Epithelial cell of esophagus (primary cell): Measurements from ENCODE around the gene HAND2.

Experiments used
- DNase-seq: peaks from one replicate; pipeline ENCODE4 v3.0.0; 2010; ENCODE audit warnings: low read depth
- H3K4me3 ChIP-seq: 2 replicates; pipeline ENCODE4 v1.5.1; 2011; ENCODE audit warnings: mild to moderate bottlenecking, low read length, control low read depth
- CTCF ChIP-seq: IDR thresholded peaks from 2 replicates; pipeline ENCODE4 v1.5.1; 2011; ENCODE audit warnings: low read depth, mild to moderate bottlenecking, low read length, control low read depth, inconsistent platforms; ENCODE audit not compliant: insufficient read depth; ENCODE audit errors: missing control alignments

Gene HAND2

DNA sequence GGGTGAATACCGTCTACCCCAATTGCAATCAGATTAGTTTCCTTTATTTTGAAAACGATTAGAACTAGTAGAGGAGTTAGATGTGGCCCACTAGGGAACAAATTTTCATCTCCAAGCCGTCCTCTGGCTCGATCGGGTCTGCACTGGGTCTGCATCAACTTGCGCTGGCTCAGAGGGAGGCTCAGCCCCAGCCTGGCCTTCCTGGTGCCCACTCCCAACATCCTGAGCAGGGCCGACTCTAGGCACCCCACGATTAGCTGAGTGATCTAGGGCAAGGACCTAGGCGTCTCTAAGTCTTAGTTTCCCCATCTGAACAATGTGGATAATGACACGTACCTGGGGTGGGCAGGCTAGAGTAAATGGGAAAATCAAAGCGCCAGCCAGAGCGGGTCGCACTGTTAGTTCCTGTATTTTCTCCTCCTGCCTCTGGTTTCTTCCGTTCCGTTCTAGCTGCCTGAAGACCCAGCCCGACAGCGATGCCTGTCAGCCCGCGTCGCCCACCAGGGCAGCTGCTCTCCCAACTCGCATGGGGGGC lies 7.7 kb upstream of the HAND2 start:
- H3K4me3 ChIP-seq = no peak overlapping the region
- TF ChIP-seq CTCF = no peak
- no peak for DNase-seq

- TF ChIP-seq CTCF = no peak
- H3K4me3 ChIP-seq = no peak overlapping the region
- DNase-seq = no peak
These were observed 6.9 kb upstream of the HAND2 start for GRCh38 chr4:173536808-173537429.

- no peak overlapping the region for H3K4me3 ChIP-seq
- DNase-seq = no peak
- TF ChIP-seq CTCF = no peak
These were observed 5.9 kb upstream of the HAND2 start for GRCh38 chr4:173535957-173536356.

- no peak for DNase-seq
- no peak overlapping the region for H3K4me3 ChIP-seq
- TF ChIP-seq CTCF = no peak
These were observed 5.3 kb upstream of the HAND2 start for GRCh38 chr4:173535165-173535902.

GRCh38 chr4:173534434-173534833 lies 4.4 kb upstream of the HAND2 start:
- H3K4me3 ChIP-seq = no peak overlapping the region
- no peak for TF ChIP-seq CTCF
- no peak for DNase-seq

DNA sequence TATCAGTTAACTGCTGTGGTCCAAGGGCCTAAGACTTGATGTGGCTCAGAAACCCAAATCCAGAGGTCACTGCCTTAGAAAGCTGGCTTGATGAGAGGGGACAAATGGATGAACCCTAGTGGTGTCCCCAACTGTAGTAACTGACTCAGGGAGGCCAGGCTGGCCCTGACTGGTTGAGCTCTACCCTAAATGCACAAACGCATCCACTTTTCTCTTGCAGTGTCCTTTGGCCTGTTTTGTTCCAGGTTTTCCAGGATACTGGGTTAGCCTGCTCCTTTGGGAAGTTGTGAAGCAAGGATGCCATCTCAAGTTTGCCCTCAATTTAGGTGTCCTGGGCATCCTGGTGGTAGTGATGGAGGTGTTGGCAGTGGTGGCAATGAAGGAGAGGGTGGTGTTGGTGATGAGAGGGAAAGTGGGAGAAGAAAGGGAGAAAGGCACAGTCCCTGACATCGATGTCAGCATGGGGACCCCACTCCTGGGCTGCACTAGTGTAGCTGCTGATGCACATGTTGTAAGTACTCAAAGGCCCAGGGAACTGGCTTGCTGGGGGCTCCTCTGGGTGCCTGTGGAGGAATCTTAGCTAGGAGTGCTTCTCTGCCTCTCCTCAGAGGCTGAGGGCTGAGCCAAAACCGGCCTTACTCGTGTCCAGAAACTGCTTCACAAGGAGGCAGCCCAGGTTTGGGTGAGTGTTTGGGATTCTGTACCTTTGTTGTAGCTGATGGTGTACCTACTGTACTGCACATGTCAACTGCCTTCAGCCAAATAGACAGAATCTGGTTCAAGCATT lies 2.9 kb upstream of the HAND2 start:
- no peak for TF ChIP-seq CTCF
- H3K4me3 ChIP-seq = no peak overlapping the region
- no peak for DNase-seq
